Suprapubic skin (tissue), 3 donors: ENCODE results near the gene ALCAM.

Source experiments
- CTCF ChIP-seq, 2 donors: fragments of 200-600 bp in 1 of 2; fragments of 450-650 bp in 1 of 2; sonication (generic) in 1 of 2; IDR thresholded peaks; one replicate each; pipeline ENCODE4 v1.5.1; 2016 to 2019; ENCODE audit warnings: antibody characterized with exemption in 2 of 2, mild to moderate bottlenecking in 1 of 2, moderate library complexity in 1 of 2
- EP300 ChIP-seq: sonication (generic); formaldehyde crosslinking; IDR thresholded peaks from one replicate; pipeline ENCODE4 v1.6.1; 2017; ENCODE audit warnings: antibody characterized with exemption

DNA sequence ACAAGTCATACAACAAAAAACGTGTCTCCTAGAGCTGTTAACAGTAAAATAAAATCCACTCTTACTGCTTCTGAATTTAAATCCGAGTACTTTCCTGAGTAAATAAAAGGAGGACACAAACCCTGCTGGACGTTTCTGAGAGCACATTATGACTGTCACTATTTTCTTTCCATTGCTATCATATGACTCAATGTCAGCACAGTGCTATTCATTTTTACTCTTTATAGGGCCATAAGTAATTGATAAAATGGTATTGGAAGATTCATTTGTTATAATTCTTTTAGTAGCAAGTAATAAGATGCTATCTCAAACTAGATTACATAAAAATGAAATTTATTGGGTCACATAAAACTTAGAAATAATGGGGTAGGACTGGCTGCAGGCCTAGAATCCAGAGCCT, 68.6 kb downstream of the ALCAM start:
- no peak for TF ChIP-seq CTCF (IDR thresholded peaks at IDR 0.05)
- TF ChIP-seq EP300: no peak
